HG03039 (cell line): ENCODE data around the gene PCSK2.
"Not testable (repeated sequence)": the region's sequence is repeated elsewhere in the genome, so short reads cannot be mapped to it uniquely, and the experiment has no call there.

ENCODE experiments used
- ATAC-seq: cut with Tn5 transposase; IDR thresholded peaks from one replicate; pipeline ENCODE4 v1.9.1; 2021; ENCODE audit warnings: mild to moderate bottlenecking, moderate library complexity; ENCODE audit not compliant: unreplicated experiment

Gene PCSK2

DNA sequence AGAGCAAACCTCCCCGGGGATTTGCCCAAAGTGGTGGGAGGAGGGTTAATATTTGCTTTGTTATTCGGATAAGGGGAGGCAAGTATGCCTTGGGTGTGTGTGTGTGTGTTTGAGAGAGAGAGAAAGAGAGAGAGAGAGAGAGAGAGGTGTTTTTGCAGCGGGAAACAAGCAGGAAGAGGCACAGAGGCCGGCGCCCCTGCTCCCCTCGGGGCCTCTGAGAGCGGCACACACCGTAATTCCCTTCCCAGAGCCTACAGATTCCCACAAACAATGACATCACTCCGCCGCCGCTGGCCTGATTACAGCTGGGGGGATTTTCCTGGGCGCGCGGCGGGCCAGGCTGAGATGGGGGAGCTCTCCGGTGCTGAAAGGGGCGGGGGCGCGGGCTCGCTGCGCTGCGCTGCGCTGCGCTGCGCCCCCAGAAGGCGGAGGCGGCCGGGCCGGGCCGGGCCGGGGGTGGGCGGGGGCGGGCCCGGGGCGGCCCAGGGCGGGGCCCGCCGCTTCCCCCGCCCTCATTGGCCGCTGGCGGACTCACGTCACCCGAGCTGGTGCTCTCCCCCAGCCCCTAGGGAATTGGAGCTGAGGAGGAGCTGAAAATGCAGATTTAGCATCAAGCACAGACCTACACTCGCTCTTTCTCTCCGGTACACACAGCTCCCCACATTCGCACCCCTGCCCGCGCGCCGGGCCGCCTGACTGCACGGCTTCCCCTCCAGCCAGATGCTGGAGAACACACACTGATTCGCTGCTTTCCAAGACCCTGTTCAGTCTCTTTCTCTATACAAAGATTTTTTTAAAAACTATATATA, at the start of gene PCSK2:
Gene PCSK2 (plus strand): TSS at position 631 of the 809 bp plus-strand sequence. CDS start 266 bp downstream, outside the sequence.
- no peak for ATAC-seq

DNA sequence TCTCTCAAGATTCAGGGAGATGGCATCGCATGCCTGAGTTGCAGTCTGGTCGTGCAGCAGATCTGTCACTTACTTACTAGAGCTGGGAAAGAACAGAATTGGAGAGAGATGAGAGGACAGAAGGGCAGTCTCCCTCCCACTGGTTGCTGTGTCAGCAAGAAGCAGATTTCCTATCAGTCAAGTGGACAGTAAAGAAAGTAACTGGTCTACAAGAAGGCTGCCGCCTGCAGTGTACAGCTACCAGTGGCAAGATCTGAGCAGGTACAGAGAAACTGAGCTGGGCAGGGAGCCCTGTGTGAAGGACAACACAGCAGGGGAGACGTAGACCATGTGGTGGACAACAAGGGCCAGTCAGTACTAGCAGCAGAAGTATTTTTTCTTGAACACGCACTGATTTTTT, 49.5 kb upstream of the PCSK2 start:
- ATAC-seq = no peak

DNA sequence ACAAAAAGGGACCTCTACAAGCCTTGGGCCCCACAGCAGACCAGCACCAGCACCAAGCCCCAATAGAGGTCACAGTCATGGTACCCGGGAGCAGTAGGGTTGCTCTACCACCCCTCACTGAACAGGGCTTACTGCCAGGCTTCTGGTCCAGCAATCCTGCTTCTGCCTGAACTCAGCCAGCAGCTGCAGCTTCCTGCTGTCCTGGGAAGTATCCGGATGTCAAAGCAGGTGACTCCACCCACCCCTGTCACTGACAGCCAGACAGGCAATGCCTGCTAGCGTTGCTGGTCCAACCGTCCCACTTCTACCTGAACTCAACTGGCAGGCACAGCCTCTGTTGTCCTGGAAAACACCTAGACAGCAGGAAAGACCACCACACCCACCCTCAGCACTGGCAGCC, 47.0 kb upstream of the PCSK2 start:
- ATAC-seq = no peak

GRCh38 chr20:17189976-17190695, 36.7 kb upstream of the PCSK2 start:
- ATAC-seq = no peak

GRCh38 chr20:17197041-17197440, 29.8 kb upstream of the PCSK2 start:
- no peak for ATAC-seq

GRCh38 chr20:17202030-17202429, 24.8 kb upstream of the PCSK2 start:
- ATAC-seq = no peak

GRCh38 chr20:17202673-17203072, 24.2 kb upstream of the PCSK2 start:
- no peak for ATAC-seq

DNA sequence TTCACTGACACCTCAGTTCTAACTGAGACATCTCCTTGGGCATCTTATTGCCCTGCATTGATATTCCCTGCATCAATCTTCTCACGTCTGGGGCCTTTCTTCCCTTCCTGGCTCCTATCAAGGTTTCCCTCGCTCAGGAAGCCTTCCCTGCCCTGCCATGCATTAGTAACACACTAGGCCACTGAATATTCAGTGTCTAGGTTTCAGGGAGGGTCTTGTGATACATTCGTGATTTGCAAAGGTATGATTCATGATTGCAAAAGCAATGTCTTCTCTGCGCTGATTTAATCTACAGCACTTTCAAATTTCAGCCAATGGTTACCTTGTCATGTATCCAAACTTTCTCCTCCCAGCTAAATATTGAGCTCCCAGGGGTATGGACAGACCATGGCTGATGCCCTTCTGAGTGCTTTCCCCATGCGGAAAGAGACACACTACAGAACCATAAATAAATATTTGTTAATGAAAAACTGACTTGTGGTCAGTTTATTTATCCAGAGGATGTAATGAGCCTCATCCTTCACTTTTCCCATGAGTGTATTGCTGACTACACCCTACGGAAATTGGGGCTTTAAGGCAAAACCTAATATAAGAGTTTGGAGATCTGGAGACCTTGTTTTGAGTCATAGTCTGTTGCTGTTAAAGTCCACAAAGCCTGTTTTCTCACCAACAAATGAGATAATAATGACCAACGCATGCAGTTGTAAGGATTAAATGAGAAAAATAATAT, 21.6 kb upstream of the PCSK2 start:
- ATAC-seq = no peak

DNA sequence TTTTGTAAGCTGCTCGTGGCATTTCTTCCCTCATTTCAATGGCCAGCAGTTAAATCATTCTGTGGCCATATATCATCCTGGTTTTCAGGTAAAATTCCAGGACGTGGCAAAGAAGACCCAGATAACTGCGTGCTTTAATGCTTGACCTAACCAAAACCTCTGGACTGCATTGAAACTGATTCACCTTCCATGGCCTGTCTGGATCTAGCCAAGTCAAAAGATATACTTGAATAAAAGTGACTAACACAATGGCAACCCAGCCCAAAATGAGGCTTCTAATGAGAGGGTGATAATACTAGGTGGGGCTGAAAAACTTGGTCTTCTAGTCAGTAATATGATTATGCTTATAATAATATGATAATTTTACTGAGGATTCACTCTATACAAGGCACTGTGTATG, 16.5 kb upstream of the PCSK2 start:
- ATAC-seq = no peak

DNA sequence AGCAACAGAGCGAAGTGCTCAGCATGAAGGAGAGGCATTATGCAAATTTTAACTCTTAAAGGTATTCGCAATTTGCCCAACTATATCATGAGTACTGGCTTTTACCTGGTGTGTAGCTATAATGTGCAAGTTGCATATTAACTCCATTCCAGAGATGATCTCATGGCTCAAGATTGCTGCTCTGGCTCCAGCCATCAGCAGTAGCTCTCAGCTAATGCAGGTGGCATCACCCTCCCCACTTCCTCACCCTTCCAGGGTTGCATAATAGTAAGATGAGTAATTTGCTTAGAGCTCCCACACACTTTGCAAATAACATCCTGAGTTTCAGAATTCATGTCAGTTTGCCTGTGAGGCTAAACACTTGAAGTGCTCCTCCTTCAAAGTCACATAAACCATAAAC, 15.9 kb upstream of the PCSK2 start:
- no peak for ATAC-seq

- ATAC-seq = no peak
Observed at GRCh38 chr20:17215167-17215566, 11.7 kb upstream of the PCSK2 start.

- ATAC-seq = not testable (repeated sequence)
Observed at GRCh38 chr20:17219856-17220255, 7.0 kb upstream of the PCSK2 start.

- ATAC-seq = no peak
Observed at GRCh38 chr20:17223553-17223952, 3.3 kb upstream of the PCSK2 start.

DNA sequence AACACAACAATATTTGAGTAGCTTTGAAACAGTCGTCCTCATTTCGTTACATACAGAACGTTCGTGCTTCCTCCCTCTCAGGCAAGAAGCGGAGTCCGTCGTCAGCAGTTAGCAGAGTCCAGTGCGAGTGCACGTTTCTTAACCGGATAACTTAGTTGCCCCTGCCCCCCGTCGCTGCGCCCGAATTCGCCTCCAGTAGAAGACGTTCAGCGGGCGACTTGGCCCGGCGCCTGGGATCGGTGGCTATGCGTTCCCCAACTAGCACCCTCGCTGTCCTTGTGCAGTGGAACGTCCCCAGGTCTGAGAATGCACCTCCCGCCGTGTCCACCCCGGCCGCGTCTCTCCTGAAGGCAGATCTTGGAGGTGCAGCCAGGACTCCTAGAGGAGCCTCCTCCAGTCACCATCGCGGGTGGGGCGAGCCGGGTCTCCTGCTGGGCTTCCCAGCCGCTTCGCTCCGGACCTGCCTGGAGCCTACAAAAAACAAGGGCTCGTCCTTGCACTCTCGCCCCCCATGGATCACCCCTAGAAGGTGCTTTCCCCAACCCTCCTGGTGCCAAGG, 910 bp upstream of the PCSK2 start:
- ATAC-seq = no peak

- no peak for ATAC-seq
Observed at GRCh38 chr20:17227219-17227575, 357 bp downstream of the PCSK2 start.

DNA sequence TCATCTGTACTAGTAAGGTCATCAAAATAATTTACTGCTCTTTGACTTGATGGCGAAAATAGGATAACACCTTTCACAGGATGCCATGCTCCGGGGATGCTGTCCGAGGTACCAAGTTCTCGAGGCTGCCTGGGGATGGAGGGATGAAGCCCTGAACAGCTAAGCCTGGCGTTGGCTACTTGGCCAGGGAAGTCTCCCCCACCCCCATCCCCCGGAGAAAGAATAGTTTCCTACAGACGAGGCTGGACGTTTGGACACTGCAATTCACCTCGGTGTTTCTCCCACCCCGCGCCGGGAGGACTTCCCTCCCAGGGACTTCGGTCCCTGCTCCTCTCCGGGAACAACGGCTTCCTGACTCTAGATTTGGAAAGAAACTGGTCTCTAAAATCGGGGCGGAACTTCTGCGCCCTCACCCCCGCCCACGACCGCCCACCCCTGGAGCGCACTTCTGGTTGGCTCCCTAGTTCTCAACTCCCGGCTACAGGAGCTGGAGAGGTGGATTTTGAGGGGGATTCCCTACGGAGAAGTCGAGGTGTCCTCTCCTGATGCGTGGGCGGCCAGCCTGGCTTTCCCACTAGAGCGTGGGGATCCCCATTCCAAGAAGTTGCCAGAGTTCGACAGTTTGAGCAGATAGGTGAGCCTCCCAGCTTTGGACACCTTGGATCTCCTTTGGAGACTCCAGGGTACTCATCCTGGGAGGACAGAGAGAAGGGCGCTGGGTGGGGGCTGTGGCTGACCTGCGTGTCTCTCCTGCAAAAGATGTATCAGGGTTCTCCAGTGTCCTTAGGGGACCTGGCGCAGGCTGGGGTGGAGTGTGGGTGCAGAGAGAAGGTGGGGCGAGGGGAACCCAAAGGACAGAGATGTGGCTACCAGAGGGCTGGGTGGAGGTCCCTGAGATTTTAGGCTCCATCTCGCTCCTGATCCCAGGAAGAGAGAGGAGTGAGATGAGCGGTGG, 1.1 kb downstream of the PCSK2 start:
- no peak for ATAC-seq

GRCh38 chr20:17228624-17229061, 1.8 kb downstream of the PCSK2 start:
- ATAC-seq = no peak

- ATAC-seq = no peak
Observed at GRCh38 chr20:17229256-17229655, 2.4 kb downstream of the PCSK2 start.

DNA sequence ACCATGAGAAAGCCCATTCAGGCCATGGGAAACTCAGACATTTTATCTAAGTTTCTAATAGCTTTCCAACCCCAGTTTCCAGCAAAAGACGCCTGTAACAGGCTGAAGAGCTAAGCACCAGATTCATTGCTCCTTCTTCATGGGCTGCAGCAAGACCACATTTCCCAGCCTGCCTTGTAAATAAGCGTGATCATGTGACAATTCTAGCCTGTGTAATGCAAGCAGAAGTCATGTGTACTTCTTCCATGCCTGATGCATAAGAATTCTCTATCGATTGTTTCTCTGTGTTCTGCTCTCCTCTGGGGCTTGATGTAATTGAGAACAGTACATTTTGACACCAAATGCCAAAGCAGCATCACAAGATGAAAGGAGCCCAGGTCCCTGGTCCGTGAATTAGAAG, 6.8 kb downstream of the PCSK2 start:
- no peak for ATAC-seq

DNA sequence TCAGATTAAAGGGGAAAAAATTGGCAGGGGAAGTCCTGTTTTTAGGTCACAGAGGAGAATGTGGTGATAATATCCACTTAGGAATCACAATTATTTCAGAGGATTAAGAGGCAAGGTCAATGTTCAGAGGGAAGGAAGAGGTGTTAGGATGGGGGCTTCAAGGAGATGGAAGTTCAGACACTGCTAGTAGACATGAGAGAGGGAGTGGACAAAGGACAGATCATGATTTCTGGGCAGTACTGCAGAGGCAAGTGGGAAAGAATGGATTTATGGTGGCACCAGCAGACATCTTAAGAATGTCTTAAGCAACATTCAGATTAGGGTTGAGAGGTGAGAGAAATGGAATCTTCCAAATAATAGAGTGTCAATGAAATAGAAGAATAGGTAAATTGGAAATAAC, 9.9 kb downstream of the PCSK2 start:
- ATAC-seq = no peak
